ENCODE data around the gene COL16A1.

COL16A1 gene

DNA sequence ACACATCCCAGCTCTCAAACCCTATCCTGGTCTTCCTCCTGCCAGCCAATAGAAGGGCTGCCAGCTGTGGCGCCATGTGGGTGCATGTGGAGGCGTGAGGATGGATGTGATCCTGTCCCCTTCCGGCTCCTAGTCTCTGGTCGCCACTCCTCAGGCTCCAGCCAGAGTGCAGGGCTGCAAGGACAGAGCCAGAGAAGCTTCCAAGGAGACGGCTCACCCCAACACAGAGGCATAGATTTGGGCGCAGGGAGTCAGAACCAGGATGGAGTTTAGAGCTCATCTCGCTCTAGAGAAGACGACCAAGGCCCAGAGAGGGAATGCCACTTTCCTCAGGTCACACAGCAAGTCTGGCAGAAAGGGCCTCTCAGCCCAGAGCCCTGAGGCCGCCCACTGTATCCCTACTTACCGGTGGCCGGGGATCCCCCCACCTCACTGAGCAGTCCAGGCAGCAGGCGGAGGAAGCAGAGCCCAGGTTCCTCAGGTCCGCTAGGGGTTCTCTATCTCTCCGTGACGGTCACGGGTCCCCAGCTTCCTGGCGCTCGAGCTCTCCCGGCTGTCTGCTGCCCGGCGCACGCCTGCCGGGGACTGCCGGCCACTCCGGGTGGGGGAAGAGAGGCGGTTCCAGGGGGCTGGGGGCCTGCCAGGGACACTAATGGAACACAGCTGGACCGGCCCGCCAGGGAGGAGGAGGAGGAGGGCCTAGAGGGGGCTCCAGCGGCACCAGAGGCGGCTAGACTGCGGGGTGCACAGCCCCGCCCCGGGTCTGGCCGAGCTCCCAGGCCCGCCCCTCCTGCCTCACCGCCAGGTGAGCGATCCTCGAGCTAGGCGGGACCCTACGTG lies at the start of gene COL16A1:
Gene COL16A1 (minus strand): TSS at position 587 of the 840 bp plus-strand sequence. CDS start 1,824 bp downstream, outside the sequence.
- DNase-seq (ENCODE audit: low read depth): no peak

DNA sequence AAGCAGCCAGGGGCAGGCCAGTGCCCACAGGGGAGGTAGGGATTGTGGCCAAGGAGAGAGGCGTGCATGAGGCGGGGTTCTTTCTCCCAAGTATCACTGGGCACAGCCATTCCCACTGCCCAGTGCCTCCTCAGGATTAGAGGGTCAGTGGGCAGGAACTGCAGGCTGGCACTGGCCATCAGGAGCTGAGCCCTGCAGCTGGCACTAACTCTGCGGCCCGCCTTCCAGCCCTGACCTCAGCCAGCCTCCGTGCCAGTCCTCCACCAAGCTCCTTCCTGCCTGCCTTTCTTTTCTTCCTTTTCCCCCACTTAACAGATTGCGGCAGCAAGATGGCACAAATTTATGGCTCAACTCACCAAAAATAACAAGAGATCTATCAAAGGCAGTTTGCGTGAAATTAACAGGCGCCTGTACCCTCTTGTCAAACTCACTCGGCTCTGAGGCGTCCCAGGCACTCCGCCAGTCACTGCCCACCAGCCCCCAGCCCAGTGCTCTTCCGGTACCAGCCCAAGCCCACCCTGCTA lies 49.2 kb upstream of the COL16A1 start:
- DNase-seq (ENCODE audit: low read depth): no peak

DNA sequence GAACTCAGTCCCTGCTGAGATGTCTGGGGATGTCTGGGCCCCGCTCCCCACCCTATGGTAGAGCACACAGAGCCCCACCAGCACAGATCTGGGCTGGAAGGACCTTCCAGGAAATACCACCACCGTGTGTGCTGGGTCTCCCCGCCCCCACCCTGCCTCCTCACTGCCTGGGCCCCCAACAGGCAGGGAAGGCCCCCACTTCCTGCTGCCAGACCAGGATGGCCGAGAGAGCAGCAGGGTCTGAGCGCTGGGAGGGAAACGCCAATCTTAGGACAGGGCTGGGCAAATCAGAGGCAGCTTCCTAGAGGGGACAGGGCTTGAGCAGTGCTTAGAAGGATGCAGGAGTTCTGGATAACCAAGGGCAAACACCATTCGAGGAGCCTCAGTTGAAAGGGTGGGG lies 48.4 kb upstream of the COL16A1 start:
- no peak for DNase-seq (ENCODE audit: low read depth)

DNA sequence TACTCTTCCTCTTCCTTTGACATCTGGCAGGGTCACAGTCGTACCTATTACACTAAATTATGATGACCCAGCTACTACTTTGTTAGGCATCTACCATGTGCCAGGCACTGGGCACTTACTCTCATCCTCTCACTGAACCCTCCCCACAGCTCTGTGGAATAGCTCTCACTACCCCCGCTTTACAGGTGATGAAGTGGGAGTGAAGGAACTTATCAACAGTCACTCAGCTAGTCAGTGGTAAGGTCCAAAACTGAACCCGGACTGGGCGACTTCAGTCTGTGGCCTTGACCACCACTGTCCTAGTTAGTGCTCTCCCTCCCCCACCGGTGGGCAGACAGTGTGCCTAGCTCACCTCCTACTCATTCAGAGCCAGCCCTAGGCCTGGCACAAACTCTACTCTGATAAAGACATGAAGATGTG lies 48.0 kb upstream of the COL16A1 start:
- DNase-seq (ENCODE audit: low read depth): no peak

DNA sequence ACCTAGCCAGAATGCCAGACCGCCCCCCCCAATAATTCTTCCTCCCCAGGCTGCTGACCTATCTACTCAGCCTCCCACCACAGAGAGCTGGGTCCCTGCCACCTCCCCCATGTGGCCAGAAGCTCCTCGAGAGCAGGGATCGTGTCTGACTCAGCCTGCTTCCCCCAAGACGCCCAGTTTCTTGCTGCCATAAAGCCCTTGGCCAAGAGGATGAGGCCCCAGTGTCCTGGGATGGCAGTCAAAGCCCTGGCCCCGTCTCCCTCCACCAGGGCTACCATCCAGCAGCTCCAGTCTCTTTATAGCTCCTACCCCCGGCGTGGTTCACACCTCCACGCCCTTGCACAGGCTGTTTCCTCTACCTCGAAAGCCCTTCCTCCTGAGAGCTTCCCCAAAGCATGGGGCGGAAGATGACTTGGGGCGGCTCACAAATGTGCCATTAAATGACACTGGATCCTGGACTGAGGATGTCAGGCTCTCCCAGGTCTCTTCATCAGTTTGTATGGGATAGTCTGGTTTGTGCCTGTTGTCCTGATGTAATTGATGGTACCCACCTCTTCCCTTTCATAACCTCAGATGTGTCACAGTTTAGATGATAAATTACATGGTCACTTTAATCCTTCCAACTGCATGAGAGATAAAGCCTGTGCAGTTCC lies 47.2 kb upstream of the COL16A1 start:
- DNase-seq (ENCODE audit: low read depth): no peak

DNA sequence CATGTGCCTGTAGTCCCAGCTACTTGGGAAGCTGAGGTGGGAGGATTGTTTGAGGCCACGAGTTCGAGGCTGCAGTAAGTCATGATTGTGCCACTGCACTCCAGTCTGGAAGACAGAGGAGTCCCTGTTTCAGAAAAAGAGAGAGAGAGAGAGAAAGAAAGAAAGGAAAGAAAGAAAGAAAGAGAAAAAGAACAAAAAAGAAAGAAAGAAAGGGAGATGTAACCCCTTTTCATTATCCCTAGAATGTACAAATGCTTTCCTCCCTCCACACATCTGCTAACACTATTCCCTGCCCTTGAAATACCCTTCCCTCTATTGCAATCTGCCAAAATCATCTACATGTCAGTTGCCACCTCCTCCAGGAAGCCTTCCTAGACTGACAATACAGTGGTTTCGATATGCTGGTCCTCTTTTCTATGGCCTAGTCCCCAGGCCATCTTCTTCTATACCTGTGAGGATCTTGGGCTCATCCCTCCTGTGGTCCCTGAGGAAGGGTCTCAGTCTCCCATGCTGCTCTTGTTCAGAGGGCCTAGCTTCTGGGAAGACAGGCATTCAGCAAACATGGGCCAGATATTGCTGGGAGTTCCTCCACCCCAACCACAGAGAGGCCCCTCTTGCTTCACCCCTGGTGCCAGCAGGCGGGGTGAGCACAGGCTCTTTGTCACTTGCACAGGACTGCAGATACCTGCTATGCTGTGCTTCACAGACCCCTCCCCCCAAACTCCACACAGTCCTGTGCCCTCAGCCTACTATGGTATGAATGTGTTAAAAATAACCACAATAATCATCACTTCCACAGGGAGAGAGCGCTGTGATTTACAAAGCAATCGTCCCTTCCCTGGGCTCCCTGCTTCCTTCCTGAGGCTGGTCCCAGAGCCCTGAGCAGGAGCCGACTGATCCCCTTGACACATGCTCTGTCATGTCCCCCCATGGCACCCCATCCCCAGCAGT lies 46.2 kb upstream of the COL16A1 start:
- no peak for DNase-seq (ENCODE audit: low read depth)

DNA sequence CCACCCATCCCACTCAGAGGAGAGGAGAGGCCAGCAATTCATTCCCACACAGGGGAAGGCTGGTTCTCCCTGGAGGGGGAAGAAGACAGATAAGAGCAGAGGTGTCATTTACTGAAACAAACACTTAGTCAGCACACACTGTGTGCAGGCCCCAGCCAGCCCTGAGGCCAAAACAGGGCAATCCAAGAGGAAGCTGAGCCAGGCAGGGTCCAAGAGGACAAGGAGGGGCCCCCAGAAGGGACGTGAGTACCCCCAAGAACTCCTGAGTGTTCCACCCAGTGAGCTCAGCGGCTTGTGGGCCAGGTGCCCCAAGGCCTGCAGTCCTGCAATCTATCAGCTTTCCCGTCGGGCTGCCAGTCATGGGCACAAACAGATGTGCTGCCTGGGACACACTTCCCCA lies 44.5 kb upstream of the COL16A1 start:
- no peak for DNase-seq (ENCODE audit: low read depth)

DNA sequence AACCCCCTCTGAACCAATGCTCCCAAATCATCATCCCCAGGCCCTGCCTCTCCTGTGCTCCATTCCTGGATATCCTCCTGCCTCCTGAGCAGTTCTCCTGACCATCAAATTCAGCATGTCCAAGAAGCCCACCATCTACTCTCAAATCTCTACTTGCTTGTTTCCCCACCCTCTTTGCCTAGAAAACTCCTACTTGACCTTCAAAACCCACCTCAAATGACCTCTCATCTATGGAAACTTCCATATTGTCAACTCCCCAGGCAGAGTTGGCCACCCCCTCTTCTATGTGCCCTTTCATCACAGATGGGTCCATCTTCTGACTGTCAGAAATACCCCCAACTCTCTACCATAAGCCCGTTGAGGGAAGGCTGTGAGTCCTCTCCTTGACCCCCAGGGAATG lies 43.5 kb upstream of the COL16A1 start:
- no peak for DNase-seq (ENCODE audit: low read depth)

DNA sequence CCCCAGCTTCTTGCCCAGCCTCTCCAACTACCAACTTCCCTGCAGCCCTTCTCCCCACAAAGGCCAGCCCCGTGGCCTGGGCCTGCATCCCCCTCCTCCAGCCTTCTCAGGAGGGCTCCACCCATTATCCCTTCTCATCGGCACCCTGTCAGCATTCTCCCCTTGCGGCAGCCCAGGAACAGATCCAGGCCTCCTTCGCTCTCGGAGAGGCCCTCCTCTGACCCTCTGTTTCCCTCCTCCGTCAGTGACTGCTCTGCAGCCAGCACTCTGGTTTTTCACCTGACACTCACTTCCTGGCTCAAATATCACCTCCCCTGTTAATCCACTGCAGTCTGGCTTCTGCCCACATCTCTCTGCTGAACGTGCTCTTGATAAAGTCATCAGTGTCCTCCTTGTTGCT lies 42.9 kb upstream of the COL16A1 start:
- no peak for DNase-seq (ENCODE audit: low read depth)

DNA sequence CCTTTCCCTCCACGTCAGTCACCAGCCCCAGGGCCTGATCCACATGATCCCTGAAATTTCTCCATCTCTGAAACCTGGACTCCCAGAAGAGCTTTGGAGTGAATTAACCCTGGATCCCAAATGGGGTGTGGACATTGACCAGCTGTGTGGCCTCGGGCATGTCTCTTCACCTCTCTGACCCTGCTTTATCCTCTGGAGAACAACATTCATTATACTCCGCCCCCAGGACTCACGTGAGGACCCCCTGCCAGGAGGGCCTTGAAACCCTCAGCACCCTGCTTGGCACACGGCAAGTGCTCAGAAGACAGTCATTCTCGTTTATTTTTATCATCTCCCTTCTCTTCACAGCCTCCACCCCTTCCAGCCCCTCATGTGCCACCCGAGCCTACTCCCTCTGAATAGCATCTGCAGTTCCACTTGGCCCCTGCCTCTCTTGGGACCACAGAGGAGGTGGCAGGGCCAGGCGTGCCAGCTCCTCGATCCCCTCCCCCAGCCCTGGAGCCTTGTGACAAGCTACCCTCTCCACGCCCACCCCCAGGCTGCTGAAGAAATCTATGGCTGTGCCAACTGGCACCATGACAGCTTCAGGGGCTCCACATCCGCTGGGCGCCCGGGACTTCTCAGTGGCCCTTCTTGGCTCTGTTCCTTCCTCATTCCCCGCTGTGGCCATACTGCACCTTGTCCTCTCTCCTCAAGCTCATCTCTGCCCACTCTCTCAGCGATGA lies 42.3 kb upstream of the COL16A1 start:
- DNase-seq (ENCODE audit: low read depth): no peak

DNA sequence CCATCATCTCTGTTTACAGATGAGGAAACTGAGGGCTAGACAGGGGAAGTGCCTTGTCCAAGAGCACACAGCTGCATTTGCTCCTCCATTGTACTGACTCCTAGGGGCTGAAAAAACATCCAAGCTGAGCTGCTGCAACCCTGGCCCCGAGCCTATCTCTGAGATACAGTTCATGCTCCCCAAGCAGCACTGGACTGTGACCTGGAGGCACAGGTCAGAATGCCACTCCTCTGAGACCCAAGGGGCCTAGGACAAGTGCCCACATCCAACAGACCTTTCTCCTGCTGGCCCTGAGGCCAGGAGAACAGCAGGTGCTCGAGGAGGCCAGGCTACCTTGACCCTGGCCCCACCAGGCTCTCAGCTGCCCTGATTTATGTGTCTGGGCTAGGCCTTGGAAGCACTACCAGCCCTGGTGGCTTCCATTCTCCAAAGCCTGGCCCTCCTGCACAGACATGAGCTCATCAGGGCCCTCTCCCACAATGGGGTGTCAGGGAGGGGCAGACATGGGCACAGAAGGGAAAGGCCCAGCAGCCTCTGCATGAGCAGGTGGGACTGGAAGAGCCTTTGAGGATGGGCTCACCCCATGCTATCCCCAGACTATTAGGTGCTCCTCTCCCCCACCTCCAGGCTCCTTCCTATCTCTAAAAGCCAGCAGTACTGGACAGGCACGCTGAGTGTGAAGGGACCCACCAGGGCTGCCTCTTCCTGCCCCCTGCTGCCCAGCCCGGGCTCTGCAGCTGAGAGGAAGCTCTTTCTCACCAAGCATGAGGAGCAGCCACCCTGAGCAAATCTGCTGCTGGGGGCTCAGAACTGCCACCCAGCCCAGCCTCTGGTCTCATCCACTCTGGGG lies 41.5 kb upstream of the COL16A1 start:
- no peak for DNase-seq (ENCODE audit: low read depth)

DNA sequence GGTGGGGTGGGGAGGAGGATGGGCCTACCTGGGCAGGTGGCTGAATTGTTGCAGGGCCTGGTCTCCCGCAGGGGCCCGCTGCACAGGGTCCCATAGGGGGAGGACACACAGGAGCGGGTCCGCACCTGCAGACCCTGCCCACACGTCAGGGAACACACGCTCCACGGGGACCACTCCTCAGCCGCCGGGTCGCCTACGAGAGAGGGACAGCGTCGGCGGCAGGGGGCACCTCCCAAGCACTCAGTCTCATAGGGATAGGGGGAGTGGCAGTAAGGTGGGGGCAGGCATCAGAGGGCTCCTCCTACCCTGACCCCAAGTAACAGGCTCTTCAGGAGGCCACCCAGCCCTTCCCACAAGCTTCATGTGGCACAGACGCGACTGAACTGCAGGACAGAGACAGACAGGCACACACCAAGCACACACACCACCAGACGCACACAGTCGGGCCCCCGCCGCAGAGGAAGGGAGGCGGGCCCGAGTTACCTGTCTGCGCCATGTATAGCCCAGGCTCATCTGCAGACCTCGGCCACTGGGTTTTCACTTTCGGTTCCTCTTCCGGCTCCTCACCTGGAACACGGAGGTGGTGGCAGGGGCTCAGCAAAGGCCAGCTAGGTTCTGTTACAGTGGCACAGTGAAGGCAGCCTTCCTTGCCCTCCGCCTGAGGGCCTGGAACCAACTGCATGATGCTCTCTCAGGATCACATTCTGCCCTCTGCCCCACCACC lies 40.5 kb upstream of the COL16A1 start:
- DNase-seq (ENCODE audit: low read depth): no peak

DNA sequence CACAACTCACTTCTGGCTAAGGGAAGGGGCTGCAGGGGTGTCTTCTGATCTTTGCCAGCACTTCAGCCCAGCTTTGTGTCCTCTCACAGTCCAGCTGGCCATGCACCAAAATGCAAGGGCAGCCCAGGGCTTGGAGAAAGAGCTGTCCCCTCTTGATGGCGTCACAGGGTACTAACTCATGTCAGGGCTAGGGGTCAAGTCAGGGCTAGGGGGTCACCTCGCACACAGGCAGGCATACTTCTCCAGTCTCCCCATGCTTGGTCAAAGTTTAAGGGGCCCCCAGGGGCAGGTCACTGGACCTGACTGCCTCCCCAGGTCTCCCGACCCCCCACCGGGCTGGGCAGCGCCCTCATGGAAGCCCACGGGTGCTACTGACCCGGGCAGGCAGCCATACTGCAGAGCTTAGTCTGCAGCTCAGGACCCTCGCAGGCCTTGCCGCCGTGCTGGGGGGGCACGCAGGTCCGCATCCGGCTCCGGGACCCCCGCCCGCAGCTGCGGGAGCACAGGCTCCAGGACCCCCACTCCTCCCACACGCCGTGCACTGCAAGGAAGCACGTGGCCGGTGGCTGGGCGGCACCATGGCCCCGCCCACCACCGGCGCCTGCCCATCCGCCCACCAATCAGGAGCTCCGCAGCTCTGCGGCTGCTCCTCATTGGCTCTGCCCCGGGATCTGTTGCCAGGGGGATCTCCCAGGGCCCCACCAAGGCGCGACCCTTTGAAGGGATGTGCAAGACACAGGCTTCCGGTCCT lies 38.8 kb upstream of the COL16A1 start:
- DNase-seq (ENCODE audit: low read depth): no peak

DNA sequence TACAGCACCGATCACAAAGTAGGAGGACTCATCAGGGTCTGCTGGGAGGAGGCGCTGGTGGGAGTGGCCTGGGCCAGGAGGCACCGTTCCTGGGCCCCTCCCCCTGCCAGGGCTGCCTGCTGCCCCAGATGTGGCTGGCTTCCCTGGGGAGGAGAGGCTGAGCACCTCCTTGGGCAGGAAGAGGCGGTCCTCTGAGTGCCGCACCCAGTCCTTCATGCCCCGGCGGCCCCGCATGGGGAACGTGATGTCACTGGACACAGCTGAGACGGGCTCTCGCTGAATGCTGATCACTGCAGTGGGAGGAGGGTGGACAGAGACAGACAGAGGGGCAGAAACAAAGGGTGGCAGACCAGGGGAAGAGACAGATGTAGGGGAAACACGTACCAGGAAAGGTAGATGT lies 35.5 kb upstream of the COL16A1 start:
- DNase-seq (ENCODE audit: low read depth): no peak

DNA sequence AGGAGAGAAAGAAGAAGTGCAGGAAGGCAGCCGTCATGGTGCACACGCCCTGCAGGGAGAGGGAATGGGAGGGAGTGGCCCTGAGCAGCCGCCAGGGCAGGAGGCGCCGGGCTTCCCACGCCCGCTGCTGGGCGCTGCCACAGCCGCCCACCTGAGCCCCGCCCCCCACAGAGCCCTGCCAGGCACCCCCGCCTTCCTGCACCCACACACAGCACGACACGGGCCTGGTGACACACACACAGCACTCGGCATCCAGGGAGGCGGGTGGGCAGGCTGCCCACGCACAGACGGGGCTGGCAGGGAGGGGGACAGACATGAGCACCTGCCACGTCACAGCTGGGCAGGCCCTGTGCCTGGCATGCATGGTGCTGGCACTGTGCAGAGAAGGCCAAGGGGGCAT lies 32.9 kb upstream of the COL16A1 start:
- DNase-seq (ENCODE audit: low read depth): no peak

DNA sequence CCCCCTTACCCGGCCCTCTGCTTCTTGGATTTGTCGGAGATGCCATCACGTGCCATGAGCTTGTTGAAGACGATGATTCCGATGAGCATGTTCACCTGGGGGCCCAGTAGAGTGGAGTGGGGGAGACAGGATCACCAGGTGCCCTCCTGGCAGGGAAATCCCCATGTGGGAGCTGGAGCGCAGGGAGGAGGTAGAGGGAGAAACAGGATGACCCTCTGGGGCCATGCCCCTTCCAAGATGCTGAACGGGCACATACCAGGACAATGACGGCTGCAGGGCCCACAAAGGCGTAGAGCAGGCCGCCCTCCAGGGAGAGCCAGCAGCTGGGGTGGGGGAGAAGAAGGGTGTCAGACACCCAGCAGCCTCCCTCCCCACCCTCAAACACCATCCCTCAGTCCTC lies 31.8 kb upstream of the COL16A1 start:
- DNase-seq (ENCODE audit: low read depth): no peak

DNA sequence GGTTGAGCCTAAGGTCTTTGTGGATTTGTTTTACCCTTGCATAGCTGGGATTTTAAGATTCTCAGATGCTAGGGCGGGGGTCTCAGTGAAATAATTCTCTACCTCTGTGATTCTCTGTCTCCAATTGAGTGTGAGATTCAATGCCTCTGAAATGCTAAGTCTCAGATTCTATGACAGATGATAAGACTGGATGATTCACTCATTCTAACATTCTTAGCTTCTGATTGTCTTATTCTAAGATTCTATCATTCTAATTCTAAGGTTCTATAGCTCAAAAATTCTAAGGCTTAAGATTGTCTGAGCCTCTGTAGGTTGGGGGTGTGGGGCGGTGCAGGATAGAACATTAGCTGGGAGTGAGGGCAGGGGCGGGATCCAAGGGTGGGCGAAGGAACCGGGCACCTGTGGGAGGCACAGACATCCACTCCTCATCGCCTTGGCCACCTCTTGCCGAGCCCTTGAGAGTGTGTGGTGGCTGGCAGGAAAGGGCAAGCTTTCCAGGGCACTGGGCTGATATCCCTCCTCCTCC lies 30.8 kb upstream of the COL16A1 start:
- no peak for DNase-seq (ENCODE audit: low read depth)

DNA sequence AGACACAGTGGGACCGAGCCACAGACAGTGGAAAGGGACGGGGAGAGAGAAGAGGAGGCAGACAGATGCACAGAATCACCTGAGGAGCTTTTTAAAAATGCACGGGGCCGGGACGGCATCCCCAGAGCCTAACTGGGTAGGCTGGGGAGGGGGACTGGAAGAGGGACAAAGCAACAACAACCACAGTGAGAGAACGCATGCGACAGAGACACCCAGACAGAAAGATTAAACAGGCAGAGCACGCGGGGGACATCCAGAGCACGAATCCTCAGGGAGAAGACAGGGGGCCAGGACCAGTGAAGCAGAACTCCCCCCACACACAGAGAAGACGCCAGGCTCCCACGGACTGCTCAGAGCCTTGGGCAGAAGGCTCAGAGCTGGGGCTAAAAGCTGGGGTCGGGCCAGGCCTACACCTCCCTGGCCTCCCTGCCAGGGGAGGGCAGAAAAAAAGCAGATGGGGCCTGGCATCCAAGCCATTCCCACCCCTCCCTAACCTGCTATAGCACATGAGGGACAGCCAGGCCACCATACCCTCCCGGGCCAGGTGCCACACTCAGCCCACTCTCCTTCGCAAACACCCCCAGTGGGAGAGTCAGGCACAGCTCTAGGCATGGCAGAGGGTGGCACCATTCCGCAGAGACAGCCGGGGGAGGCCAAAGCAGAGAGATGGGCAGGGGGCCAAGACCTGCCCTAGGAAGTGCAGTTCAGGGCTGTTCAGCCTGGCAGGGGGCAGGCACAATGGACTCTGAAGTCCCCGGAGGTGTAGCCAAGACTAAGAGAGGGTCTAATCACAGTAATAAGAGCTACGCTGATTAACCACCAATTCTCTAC lies 29.8 kb upstream of the COL16A1 start:
- DNase-seq (ENCODE audit: low read depth): no peak

Data from GM04503 (cell line).